NAMALWA (cell line): Measurements from ENCODE around the gene RBP3.

Experiments used
- DNase-seq: peaks from one replicate; pipeline ENCODE4 v3.0.0-alpha.2; 2015; ENCODE audit warnings: low spot score

RBP3 gene

DNA sequence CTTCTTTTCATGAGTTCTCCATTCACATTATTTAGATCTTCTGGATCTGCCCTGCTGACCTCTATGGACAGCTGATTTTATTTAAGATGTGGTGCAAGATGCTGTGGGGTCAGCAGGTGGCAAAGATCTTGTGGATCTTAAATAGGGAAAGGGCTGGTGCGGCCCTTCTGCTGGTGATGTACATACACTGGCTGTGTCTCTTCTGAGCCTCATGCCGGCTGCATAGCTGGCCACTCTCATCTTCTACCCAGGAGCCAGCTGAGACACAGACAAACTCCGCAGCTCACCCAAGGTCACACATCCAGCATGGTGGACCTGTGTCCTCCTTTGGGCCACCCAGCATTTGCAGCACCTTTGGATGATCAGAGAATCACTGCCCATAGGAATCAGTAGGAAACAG is 9.7 kb downstream of the RBP3 start:
- no peak for DNase-seq

GRCh38 chr10:47358457-47358856 is 10.3 kb downstream of the RBP3 start:
- no peak for DNase-seq

DNA sequence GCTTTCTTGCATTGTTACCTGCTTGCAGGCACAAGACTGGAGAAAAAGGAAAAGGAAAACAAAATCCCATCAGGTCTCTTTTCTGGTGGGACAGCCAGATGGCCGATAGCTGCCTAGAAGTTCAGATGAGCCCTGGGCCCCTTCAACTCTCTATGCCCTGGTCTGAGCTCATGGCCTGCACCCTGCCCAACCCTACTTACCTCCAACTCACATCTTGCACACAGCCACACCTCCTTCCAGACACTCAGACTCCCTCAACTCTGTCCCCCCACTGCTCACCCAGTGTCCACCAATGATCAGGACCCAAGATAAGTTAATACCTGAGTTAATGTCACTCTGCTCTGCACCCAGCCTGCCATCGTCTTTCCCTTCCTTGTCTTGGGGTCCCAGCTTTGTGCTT is 10.9 kb downstream of the RBP3 start:
- no peak for DNase-seq

- DNase-seq = no peak
Observed at GRCh38 chr10:47359626-47360418, 11.7 kb downstream of the RBP3 start.

GRCh38 chr10:47360419-47361040 is 12.4 kb downstream of the RBP3 start:
- DNase-seq = no peak

GRCh38 chr10:47361293-47361692 is 13.1 kb downstream of the RBP3 start:
- DNase-seq = peak; percentile 48

- DNase-seq = no peak
Observed at GRCh38 chr10:47362199-47362598, 14.0 kb downstream of the RBP3 start.

GRCh38 chr10:47363781-47364180 is 15.6 kb downstream of the RBP3 start:
- no peak for DNase-seq

GRCh38 chr10:47364366-47364765 is 16.2 kb downstream of the RBP3 start:
- DNase-seq = no peak

DNA sequence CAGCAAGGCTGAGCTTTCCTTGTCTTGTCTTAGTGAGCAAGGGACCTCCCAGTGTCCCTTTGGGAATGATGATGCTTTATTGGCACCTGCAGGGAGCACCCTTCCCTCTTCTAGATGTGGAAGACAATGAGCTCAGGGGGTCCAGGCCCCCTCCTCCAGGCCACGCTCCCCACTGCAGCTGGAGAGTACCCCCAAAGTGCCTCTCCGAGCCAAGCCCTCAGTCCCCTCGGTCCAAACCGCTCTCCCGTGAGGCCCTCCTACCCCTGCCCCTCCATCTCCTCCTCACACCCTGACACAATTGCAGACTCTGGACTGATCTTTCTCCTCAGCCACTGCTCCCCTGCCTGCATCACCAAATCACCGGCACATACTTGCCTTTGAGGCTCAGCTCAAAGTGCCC is 16.7 kb downstream of the RBP3 start:
- no peak for DNase-seq

DNA sequence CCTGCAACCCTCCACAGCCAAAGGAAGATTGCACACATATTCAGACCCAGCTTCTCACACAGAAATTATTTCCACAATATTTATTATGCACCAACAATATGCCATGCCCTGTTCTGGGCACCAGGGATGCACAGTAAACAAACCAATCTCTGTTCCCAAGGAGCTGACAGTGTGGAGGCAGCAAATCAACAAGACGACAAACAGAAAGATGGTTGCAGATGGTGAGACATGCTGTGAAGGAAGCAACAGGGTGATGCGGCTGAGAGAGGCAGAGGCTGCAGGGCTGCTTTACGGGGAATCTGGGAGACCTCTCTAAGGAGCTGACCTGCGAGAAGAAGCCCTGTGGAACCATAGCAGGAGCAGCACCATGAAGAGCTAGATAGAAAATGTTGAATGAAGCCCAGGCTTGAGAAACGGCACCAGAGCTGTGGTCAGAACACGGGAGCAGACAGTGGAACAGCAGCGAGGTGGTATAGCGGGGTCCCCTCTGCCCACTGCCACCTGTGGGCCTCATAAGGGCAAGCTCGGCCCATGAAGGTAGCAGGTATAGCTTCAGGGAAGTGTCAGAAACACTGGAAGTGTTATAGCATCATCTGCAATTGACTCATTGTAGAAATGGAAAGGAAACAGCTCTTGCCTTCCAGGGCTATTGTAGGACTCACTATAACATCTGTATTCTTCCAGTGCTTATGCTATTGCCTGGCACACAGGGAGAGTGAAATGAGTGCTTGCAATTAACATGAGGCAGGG is 17.4 kb downstream of the RBP3 start:
- DNase-seq = no peak

DNA sequence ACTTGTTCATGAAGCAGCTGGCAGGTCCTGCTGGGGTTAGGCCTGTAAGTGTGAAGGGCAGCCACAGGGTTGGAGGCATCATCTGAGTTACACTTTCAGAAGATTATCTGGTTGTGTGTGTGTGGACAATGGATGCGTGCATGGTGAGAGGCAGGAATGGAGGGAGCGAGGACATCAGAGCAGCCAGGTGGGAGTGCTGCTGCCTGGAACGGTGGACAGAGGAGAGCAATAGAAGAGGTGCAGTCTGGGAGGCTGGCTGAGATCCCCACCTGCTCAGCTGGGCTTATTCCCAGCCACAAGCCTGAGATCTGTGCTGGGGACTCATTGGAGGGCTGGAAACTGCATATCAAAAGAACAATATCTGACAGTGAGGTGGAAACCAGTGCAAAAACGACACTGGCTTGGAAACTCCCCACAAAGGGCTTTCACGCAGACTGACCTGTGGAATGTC is 18.0 kb downstream of the RBP3 start:
- DNase-seq = no peak

GRCh38 chr10:47366731-47367460 is 18.7 kb downstream of the RBP3 start:
- no peak for DNase-seq

- no peak for DNase-seq
Observed at GRCh38 chr10:47367646-47368045, 19.5 kb downstream of the RBP3 start.

DNA sequence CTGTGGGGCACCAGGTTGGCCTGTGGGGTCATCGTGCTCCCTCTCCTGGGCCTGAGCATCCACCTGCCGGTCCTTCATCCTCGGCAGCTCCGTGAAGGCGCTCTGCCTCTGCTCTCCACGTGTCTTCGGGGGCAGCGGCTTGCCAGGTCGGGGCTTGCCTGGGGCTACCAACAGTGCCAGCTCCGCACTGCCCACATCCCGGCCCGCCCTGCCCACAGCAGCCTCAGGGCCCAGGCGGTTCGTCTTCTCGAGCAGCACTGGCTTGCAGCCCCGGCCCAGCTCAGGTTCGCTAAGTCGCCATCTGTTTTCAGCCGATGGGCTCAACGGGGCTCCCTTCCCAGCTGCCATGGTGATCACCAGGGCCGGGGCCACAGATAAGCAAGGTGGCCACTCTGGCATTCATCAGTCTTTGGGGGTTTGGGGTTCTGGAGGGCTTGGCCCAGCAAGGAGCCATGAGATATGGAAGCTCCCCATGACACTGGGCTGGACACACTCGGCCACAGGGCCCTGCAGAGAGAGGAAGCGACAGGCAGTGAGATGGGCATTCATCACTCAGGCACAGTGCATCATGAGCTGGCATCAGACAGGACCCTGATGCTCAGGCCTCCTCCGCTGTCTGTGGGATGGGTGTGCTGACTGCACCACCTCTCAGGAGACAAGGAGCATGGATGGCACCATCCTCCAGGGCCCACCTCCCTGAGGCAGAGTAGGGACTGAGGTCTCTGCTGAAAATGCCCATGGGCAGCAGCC is 20.4 kb downstream of the RBP3 start:
- DNase-seq = no peak

DNA sequence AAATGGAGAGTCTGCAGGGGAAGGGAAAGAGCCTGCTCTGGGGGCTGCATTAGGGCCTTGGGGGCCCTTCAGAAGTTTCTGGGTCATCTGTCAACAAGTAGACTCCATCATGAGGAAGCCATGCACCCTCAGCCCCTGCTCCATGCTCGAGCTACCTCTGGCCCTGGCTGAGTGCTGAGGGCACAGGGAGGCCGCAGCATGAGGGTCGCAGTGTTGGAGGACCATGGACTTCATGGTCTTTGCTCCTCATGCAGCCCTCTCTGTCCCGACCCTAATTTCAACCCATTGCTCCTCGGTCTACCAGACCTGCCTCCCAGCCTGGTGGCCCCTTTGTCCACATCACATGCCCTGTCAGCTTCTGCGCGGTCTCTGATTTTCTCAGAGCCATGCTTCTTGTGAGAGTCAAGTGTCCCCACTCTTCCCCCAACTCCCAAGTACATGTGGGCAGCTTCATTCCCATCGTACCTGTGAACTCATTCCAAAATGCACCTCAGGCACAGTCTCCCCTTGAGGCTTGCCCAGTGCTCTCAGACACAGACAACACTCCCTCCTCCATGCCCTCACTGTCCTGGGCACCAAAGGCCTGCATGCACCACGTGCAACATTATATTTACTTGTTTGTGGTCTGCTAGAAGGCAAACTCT is 21.2 kb downstream of the RBP3 start:
- DNase-seq = no peak

GRCh38 chr10:47370015-47370767 is 22.0 kb downstream of the RBP3 start:
- DNase-seq = no peak

DNA sequence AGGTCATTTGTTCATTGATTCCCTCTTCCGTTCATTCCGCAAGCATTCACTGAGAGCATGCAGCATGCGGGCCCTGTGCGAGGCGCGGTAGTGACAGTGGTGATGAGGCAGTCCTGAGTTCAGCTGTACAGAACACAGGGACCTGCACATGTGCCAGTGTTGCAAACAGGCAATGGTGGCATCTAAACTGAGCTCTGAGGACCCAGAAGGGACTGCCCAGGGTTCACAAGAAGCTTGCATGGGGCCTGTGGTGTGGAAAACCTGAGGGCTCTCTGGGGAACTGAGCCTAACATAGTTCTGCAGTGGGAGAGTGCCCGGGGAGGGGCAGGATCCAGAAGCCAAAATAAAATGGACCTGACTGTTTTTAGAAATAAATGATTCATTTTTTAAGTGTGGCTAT is 22.7 kb downstream of the RBP3 start:
- no peak for DNase-seq

DNA sequence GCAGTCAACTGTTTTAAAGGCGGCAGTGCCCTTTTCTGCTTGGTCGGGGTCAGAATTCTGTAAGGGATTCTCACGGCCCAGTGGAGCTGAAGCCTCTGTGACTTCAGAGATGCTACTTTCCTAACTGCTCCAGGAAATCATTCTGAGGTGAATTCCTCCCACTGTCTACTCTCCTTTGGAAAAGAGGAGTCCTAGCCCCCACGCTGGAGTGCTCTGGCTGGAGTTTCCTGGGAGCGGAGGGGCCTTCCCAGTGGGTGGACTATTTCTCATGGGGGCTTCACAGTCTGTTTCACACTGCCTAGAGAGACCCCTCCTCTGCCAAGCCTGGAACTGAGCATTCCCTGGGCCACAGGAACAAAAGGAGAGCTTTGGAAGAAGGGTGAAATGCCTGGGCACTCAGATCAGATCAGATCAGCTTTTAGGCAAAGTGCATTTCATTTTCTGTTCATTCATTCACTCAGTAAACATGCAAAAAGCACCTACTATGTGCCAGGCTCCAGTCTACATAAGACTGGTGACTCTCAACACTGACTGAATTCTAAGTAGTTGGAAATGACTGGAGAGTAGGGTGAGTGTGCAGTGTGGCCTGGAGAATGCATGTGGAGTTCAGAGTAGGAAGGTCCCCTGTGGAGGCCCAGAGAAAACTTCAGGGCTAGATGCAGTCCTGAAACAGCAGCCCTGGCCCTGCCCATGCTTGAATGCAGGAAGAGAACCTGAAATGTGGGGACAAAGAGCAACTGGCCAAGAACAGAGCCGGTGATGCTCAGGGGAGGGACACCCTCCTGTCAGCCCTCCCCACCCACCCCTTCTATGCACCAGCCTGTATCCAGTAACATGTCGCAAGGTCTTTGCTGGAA is 23.7 kb downstream of the RBP3 start:
- DNase-seq = no peak
